ENCODE data around the gene DHPS.
A peak's percentile ranks its signal among the peaks of the same experiment; 100 is the strongest.
"Not testable (repeated sequence)": the region's sequence is repeated elsewhere in the genome, so short reads cannot be mapped to it uniquely, and the experiment has no call there.

Gene DHPS

DNA sequence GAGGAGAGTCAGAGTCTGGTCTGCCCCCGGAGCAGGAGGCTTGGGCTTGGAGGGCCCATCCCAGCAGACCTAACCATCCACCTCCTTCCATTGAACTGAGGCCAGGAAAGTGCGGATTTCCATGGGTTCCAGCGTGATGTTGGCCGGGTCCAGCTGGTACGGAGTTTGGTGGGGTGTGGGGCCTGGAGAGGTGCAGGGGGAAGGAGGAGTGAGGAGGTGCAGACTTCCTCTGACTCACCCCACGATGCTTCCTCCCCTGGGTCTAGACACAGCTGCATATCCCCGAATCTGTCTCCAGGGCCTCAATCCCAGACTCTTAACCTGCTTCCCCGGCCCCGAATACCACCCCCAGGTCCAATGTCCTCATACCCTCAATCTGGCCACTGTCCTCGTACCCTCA is 35.1 kb downstream of the DHPS start:
- no peak for DNase-seq (ENCODE audit: low read depth in 2 of 2)

DNA sequence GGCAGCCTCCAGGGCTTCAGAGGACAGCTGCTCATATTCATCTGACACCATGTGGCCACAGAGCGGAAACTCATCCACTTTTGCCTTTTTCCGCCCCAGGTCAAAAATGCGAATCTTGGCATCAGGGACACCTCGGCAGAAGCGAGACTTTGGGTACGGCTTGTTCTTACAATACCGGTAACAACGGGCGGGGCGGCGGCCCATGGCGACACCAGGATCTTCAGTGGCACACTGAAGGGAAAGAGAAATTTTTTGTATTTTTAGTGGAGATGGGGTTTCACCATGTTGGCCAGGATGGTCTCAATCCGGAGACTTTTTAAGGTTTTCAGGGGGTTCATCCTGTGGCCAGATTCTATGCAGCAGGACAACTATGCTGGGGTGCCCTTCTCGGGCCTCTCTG is 38.0 kb downstream of the DHPS start:
- DNase-seq (ENCODE audit: low read depth in 2 of 2): not testable (repeated sequence)

DNA sequence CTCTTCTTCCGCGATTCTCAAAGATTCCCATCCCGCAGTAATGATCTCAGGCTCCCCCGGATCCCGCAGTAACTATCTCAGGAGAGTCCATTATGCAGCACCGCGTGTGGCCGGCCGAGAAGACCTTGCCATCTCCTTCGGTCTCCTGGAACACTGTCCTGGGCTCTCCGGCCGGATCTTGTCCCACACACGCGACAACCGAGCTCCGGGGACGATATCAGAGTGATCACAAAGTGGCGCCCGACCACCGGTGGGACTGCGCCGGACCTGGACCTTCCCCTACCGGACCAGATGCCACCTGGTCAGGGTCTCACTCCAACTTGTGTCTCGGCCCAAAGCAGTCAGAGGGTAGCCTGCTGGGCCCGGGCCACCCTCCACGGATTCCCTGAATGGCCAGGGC is 39.2 kb downstream of the DHPS start:
- DNase-seq (ENCODE audit: low read depth in 2 of 2): no peak

DNA sequence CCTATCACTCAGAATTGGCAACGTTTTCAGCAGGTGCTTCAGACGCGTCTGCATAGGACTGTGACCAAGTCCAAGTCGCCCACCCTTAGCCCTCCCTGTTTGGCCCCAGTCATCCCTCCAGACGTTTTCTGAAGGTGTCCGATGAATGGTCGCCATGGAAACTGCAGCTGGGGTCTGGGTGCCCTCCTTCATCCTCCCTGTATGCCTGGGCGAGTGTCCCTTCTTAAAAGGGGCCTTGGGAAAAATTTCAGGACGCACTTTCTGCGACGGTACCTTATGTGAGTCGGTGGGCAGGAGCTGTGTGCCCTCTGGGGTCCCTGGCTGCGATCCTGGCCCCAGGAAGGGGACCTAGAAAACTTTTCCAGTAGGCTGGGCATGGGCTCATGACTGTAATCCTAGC is 40.2 kb downstream of the DHPS start:
- no peak for DNase-seq (ENCODE audit: low read depth in 2 of 2)

DNA sequence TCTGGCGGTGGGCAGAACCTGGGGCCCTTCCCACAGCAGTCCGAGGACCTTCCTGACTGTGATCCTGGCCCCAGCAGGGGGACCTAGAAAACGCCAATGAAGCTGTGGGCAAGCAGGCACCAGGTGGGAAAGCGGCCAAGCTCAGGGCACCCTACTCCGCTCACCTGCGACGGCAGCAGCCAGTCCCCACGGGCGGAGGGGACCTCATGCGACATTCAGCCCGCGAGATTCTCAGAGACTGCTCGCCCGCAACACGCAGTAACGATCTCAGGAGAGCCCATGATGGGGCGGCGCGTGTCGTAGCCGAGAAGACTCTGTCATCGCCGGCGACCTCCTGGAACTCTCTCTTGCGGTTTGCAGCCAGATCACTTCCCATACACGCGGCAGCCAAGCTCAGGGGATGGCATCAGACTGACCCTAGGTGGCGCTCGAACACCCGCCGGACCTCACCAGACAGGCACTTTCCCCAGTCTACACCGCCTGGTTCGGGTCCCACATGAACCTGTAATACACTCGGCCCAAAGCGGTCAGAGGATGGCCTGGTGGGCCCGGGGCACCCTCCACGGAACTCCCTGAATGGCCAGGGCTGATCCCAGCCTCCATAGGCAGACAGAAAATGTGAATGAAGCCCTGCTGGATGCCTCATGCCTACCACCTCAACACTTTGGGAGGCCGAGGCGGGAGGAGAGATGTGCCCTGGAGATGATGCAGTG is 41.6 kb downstream of the DHPS start:
- DNase-seq (ENCODE audit: low read depth in 2 of 2): peak; percentile 20 to 24

DNA sequence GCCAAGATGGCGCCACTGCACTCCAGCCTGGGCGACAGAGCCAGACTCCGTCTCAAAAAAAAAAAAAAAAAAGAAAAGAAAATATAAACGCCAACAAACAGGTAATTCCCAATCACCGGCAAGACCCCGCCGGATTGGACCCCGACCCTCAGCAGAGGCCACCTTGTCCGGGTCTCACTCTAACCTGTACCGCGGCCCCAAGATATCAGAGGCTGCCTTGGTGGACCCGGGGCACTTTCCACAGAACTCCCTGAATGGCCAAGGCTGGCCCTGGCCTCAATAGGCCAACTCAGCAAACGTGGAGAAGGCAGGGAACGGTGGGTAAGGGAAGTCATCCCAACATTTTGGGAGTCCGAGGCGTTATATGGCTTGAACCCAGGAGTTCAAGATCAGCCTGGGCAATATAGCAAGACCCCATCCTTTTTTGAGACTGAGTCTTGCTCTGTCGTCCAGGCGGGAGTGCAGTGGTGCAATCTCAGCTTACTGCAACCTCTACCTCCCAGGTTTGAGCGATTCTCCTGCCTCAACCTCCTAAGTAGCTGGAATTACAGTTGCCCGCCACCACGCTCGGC is 43.0 kb downstream of the DHPS start:
- no peak for DNase-seq (ENCODE audit: low read depth in 2 of 2)

DNA sequence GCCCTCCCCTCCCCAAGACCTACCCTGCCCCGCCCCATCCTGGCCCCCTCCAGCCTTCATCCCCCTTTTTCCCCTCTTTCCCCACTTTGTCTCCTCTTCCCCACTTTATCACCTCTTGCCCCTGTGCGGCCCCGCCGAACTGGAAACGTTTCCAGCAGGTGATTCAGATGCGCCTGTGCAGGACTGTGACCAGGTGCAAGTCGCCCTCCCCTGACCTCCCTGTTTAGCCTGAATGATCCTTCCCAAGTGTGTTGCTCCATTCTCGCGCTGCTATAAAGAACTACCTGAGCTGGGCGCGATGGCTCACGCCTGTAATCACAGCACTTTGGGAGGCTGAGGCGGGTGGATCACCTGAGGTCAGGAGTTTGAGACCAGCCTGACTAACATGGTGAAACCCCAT is 45.0 kb downstream of the DHPS start:
- DNase-seq (ENCODE audit: low read depth in 2 of 2): no peak

DNA sequence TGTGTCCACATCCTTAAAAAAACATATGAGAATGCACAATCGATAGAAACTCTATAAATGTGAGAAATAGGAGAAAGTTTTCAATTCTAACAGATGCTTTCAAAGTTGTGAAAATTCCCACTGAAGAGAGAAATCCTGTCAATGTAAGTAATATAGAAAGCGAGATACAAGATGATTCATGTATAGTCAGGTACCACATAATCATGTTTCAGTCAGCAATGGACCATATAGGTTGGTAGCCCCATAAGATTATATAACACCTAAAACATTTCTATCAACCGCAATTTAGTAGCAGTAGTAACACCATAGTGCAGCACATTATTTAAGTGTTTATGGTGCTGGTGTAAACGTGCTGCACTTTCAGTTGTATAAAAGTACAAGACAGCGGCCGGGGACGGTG is 52.5 kb downstream of the DHPS start:
- DNase-seq (ENCODE audit: low read depth in 2 of 2): no peak

DNA sequence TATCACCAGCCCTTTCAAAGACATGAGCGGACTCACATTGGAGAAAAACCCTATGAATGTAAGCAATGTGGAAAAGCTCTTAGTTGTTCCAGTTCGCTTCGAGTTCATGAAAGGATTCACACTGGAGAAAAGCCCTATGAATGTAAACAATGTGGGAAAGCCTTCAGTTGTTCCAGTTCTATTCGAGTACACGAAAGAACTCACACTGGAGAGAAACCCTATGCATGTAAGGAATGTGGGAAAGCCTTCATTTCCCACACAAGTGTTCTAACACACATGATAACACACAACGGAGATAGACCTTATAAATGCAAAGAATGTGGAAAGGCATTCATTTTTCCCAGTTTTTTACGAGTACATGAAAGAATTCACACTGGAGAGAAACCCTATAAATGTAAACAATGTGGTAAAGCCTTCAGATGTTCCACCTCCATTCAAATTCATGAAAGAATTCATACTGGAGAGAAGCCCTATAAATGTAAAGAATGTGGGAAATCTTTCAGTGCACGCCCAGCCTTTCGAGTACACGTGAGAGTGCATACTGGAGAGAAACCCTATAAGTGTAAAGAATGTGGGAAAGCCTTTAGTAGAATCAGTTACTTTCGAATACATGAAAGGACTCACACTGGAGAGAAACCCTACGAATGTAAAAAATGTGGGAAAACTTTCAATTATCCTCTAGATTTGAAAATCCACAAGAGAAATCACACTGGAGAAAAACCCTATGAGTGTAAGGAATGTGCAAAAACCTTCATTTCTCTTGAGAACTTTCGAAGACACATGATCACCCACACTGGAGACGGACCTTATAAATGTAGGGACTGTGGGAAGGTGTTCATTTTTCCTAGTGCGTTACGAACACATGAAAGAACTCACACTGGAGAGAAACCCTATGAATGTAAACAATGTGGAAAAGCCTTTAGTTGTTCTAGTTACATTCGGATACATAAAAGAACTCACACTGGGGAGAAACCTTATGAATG is 53.3 kb downstream of the DHPS start:
- no peak for DNase-seq (ENCODE audit: low read depth in 2 of 2)

DNA sequence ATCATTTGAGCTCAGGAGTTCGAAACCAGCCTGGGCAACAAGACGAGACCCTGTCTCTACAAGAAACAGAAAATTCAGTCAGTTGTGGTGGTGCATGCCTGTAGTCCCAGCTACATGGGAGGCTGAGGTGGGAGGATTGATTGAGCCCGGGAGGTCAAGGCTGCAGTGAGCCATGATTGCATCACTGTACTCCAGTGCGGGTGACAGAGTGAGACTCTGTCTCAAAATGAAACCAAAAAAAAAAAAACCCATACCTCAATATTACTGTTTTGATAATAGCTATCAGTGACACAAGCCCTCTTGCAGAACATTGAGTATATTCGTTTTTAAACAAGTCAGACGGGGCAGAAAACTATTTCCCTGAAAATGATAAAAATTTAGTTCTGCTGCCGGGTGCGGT is 54.7 kb downstream of the DHPS start:
- no peak for DNase-seq (ENCODE audit: low read depth in 2 of 2)
